ENCODE results near the gene VPS37B. TPM values are rescaled to one million over a fixed set of nuclear protein-coding genes. Genes with fewer than 3 reads are reported as not detected.

Gene VPS37B
- total and polyA plus RNA-seq, 2 of the 8 experiments (the other 6 are each of a cell fraction or from before 2014, with no cell fraction given): 11.9 to 15.7 TPM

GRCh38 chr12:122841544-122842321 lies 54.2 kb downstream of the VPS37B start:
- H3K9ac ChIP-seq (replicated peaks in 1 of 4; ENCODE audit: extremely low read depth in 1 of 4, low read depth in 3 of 4, low read length in 3 of 4): no peak overlapping the region
- peaks cover 18% of the 10 kb centered on the region for H3K79me1 ChIP-seq (ENCODE audit: low read depth, low read length)
- H4K8ac ChIP-seq (ENCODE audit: extremely low read depth, insufficient read depth, low read length): peak overlapping the region; percentile 31; the same call in 1 of the 2 replicates
- H3K14ac ChIP-seq (ENCODE audit: insufficient read length): no peak overlapping the region
- TF ChIP-seq CHD1 (IDR thresholded peaks at IDR 0.05; ENCODE audit: low read depth, low read length) (no peak), BCL11A (IDR thresholded peaks at IDR 0.05; ENCODE audit: low read depth in 2 of 2, low read length in 2 of 2) (no peak), RBBP5 (IDR thresholded peaks at IDR 0.05; ENCODE audit: borderline replicate concordance, low read depth, low read length) (no peak), TAF1 (IDR thresholded peaks at IDR 0.05; ENCODE audit: low read depth, low read length) (no peak), POU5F1 (IDR thresholded peaks at IDR 0.05; ENCODE audit: low read depth, low read length) (no peak), PHF8 (conservative IDR thresholded peaks at IDR 0.05; ENCODE audit: low read depth, low read length) (no peak), CREB1 (IDR thresholded peaks at IDR 0.05) (no peak)
- H3K79me2 ChIP-seq (ENCODE audit: control insufficient read depth in 1 of 2, insufficient read depth in 2 of 2, low read length in 2 of 2): no peaks in the 10 kb centered on the region; a peak in 1 of 4 replicates
- no peak overlapping the region for H2AFZ ChIP-seq (ENCODE audit: low read length)
- peak overlapping the region; percentile 11; the same call in 1 of the 2 replicates for H3K18ac ChIP-seq (ENCODE audit: extremely low read depth, low read length)
- ChIA-PET CTCF (ENCODE audit: partially characterized antibody) (interaction anchor here (0.6 to 11.4 kb wide), 10 partner anchors 17 to 986 kb away, joined by 3 to 129 read pairs (median 4); no protein-coding TSS in a partner anchor), POLR2A (ENCODE audit: partially characterized antibody) (interaction anchor here (0.8 to 1.0 kb wide), 3 partner anchors 12 to 68 kb away, joined by 3 read pairs; no protein-coding TSS in a partner anchor)
- DNase-seq (ENCODE audit: low read depth in 1 of 2, low spot score in 2 of 2) (no peak), FAIRE-seq (no peak)
- H3K23me2 ChIP-seq (ENCODE audit: low read depth, low read length): no peaks in the 10 kb centered on the region
- no peak overlapping the region for H4K5ac ChIP-seq (ENCODE audit: insufficient read length, low read depth, low read length)
- H3K56ac ChIP-seq (replicated peaks; ENCODE audit: insufficient read length, low read depth, low read length): no peak overlapping the region
- no peak overlapping the region for H2BK15ac ChIP-seq (ENCODE audit: low read length)
- no peak overlapping the region for H2BK12ac ChIP-seq (ENCODE audit: low read depth, low read length)
- H3K9me3 ChIP-seq (ENCODE audit: insufficient read depth in 2 of 2, low read depth in 1 of 2, low read length in 1 of 2): no peaks in the 10 kb centered on the region
- H3K36me3 ChIP-seq (ENCODE audit: control insufficient read depth in 2 of 4, insufficient read depth in 4 of 4, low read length in 3 of 4): no peaks in the 10 kb centered on the region; a peak in 1 of 8 replicates
- no peak overlapping the region for H2BK120ac ChIP-seq (replicated peaks; ENCODE audit: low read depth, low read length)
- no peak overlapping the region for H3K27ac ChIP-seq (ENCODE audit: low read depth, low read length)
- H3K23ac ChIP-seq (ENCODE audit: insufficient read length): no peak overlapping the region
- peaks cover 3 to 19% (median 10%) of the 10 kb centered on the region in 4 experiments for H3K4me1 ChIP-seq (replicated peaks in 1 of 4; ENCODE audit: control insufficient read depth in 3 of 4, insufficient read depth in 4 of 4, low read length in 3 of 4)
- H3K4me3 ChIP-seq (ENCODE audit: extremely low read depth in 1 of 4, insufficient read depth in 2 of 4, low read depth in 3 of 4, low read length in 4 of 4): no peak overlapping the region
- 65% methylated on average over 22 of the region's 23 CpGs; no CpG with 5 or more reads in 1 of the 2 experiments for WGBS, 2 experiments (ENCODE audit: extremely low coverage in 1 of 2, insufficient coverage in 1 of 2, insufficient read length in 1 of 2, insufficient replicate concordance in 2 of 2, low coverage in 1 of 2, low lambda C conversion rate in 2 of 2, missing lambda C conversion rate in 1 of 2)
- peak overlapping the region in 1 of 2 experiments; percentile 24; a peak in 1 of 4 replicates for H3K4me2 ChIP-seq (ENCODE audit: insufficient read depth in 1 of 2, low read depth in 2 of 2, low read length in 2 of 2)
- peaks cover 0 to 17% (median 11%) of the 10 kb centered on the region in 4 experiments; a peak in 6 of 7 replicates for H3K27me3 ChIP-seq (replicated peaks in 1 of 4; ENCODE audit: control insufficient read depth in 3 of 4, extremely low read depth in 1 of 4, insufficient read depth in 3 of 4, low read length in 3 of 4)
- H2BK5ac ChIP-seq (ENCODE audit: low read depth, low read length): no peak overlapping the region
- H2AK5ac ChIP-seq (ENCODE audit: low read depth, low read length): no peak overlapping the region
- H4K20me1 ChIP-seq (replicated peaks in 1 of 2; ENCODE audit: control insufficient read depth in 1 of 2, insufficient read depth in 2 of 2, low read length in 2 of 2): peaks cover 23 to 30% of the 10 kb centered on the region in 2 experiments
- no peak overlapping the region for H2BK20ac ChIP-seq (ENCODE audit: low read length)
- H4K91ac ChIP-seq (replicated peaks; ENCODE audit: insufficient read length, low read length): no peak overlapping the region
- H3K4ac ChIP-seq (replicated peaks; ENCODE audit: insufficient read length, low read depth, low read length): no peak overlapping the region

Data from H1 (cell line).